GM19455 (cell line): ENCODE results near the gene OTOF.

Experiments
- ATAC-seq: cut with Tn5 transposase; IDR thresholded peaks from one replicate; pipeline ENCODE4 v1.9.1; 2021; ENCODE audit not compliant: unreplicated experiment

OTOF gene

GRCh38 chr2:26454561-26455001 lies 23.3 kb downstream of the OTOF start:
- ATAC-seq: no peak

DNA sequence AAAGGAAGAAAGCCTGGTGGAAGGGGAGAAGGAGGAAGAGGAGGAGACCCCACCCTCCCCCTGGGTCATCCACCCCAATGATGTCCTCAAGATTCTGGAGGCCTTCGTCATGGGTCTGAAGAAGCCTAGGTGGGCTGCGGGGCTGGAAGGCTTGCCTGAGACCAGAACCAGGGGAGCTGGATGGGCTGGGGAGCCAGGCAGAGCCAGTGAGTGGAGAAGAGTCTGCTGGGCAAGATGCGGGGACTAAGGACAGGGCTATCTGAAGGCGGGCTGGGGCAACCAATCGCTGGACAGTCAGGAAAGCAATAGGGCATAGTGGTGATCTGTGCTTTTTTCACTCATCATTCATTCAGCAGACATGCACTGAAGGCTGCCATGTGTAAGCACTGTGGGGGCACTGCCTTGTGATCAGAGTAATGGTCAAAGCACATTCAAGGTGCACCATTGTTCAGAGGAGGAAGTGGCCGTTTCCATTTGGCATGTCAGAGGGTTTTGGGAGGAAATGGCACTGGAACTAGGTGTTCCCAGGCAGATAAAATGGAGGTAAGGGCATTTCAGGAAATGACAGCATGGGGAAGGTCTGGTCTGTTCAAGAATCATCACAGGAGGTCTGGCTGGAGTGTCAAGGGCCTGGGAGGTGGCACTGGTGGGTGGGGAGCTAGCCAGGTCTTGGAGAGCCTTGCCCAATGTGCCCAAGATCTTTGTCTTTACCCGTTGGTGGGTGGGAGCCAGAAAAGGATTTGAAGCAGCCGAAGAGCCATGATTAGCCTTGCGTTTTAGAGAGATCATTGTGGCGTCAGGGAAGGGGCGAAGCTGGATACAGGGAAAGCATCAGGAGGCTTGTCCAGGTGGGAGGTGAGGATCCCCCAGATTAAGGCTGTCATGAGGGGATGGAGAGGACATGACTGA lies 24.2 kb downstream of the OTOF start:
- no peak for ATAC-seq

GRCh38 chr2:26451700-26452099 lies 26.2 kb downstream of the OTOF start:
- ATAC-seq: no peak

GRCh38 chr2:26450031-26450635 lies 27.8 kb downstream of the OTOF start:
- no peak for ATAC-seq

DNA sequence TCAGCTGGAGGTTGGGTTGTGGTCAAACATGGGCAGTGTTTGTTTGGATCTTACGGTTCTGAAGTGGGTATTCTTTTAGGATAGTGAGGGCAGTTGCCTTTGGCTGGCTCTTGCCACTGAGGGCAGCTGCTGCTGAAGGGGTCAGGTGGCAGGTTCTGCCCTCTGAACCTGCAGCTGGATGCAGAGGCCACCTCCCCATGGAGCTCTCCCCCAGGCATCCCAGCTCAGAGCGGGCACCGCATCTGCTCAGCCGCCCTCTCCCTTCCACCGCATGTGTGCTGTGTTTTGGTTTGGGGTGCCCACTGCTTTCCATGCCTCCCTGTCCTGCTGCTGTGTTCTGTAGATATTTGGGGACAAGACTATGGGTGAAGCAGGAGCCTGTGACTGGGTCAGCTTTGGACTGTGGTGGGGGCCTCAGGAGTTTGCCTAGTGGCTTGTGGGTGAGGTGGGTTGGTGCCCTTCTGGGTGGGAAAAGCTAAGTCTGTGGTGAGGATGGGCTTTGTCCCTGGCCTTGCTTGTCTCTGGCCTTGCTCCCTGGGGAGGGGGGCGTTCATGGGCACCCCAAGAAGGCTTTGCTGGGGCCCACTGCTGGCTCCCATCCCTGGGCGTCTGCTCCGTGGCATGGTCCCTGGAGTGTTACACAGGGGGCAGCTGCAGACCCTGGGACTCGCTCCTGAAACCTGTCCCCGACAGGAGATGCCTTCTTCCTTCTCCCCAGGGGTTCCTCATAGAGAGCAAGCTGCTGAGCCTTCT lies 28.5 kb downstream of the OTOF start:
- ATAC-seq: no peak

GRCh38 chr2:26448651-26449050 lies 29.3 kb downstream of the OTOF start:
- no peak for ATAC-seq

- ATAC-seq: no peak
Measured at GRCh38 chr2:26444236-26444635, 33.7 kb downstream of the OTOF start.

- ATAC-seq: no peak
Measured at GRCh38 chr2:26442707-26443106, 35.2 kb downstream of the OTOF start.

- no peak for ATAC-seq
Measured at GRCh38 chr2:26442301-26442700, 35.6 kb downstream of the OTOF start.

DNA sequence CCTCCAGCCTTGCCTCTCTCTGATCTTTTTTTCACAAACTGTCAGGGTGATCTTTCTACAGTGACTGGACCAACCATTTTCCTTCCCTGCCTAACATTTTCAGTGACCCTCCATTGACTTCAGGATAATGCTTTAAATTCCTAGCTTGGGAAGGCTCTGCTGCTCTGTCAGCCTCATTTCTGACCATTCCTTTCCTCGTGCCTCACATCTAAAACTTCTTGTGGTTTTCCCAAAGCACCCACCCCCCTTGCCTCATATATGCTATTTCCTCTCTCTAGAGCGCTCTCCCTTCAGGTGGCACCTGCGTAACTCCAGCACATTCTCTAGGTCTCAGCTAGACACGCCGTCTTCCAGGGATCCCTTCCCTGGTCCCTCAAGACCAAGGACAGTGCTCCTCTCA lies 39.0 kb downstream of the OTOF start:
- ATAC-seq: no peak

GRCh38 chr2:26438526-26438925 lies 39.4 kb downstream of the OTOF start:
- no peak for ATAC-seq

- ATAC-seq: no peak
Measured at GRCh38 chr2:26435106-26435505, 42.8 kb downstream of the OTOF start.

DNA sequence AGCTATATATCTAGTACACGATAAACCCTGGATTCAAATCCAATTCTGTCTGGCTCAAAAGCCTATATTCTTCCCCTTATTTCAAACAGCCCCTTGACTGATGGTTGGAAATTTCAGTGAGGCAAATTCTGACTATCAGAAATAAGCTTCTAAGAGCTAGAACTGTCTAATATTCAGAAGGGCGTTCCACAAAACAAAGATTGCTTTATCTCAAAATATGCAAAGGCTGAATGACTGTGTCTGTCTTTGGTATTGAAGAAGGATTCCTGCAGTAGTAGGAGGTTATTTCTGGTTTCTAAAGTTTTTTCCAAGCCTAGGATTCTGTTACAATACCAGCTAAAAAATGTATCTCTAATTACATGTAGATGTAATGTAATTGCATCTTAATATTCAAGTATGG lies 45.1 kb downstream of the OTOF start:
- ATAC-seq: no peak

GRCh38 chr2:26432363-26432762 lies 45.6 kb downstream of the OTOF start:
- ATAC-seq: no peak

- no peak for ATAC-seq
Measured at GRCh38 chr2:26430826-26431225, 47.1 kb downstream of the OTOF start.

- no peak for ATAC-seq
Measured at GRCh38 chr2:26429779-26430578, 47.9 kb downstream of the OTOF start.

DNA sequence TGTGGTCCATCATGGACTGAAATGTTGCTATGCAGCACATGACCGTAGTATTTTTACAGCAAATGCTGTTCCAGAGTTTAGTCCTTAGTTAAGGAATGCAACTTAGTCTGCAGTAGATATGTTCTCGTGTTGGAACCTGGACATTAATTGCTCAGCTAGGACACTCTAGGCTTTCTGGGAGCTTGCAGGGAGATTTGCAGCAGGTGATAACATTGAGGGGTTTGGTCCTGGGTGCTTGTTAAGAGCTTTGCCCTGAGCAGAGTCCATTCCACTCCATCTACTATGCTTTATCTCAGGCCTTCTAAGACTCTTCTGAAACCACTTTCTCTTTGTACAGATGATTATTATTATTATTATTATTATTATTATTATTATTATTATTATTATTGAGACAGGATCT lies 49.1 kb downstream of the OTOF start:
- ATAC-seq: no peak

DNA sequence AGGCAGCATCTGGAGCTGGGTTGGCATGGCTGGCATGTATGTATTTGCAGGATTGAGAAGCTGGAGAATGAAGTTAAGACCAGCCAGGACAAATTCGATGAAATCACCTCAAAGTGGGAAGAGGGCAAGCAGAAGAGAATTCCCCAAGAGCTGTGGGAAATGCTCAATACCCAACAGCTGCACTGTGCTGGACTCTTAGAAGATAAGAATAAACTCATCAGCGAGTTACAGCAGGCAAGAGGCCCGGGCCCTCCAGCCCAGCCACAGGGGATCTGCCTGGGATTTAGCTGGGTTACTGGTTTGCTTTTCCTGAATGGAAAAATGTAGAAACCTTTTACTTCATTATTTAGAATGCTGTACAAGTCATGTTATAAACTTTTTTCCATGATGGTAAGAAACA lies 53.7 kb downstream of the OTOF start:
- no peak for ATAC-seq

- no peak for ATAC-seq
Measured at GRCh38 chr2:26423750-26424149, 54.2 kb downstream of the OTOF start.

DNA sequence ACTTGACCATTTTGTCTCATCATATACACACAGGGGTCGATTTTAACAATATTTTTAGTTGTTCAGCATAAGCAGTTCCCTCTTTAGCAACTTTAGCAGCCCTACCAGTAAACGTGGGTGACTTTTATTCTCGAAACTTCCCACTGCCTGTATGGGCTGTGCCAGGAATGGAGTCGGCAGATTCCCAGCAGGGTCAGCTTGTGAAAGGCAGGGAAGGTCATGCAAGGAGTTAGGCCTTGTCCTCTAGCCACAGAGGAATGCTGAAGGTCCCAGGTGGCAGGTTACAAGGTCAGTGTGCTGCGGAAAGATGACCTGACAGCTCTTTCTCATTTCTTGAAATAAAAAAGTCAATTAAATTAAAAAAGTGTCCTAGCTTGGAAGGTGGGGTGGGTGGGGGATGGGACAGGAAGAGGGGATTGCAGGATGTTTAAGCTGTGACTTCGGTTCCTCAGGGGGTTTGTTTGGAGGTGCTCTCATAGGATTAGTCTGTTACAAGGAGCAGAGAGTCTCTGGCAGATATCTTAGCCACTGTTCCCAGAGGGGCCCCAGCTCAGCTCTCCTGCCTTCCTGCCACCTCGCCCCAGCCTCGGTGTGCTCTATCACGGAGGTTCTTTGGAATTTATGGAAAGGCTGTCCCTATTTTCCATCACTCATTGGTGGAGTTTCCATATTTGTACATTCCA lies 54.8 kb downstream of the OTOF start:
- no peak for ATAC-seq
